ENCODE results near the gene CFAP97D1.

Gene CFAP97D1

DNA sequence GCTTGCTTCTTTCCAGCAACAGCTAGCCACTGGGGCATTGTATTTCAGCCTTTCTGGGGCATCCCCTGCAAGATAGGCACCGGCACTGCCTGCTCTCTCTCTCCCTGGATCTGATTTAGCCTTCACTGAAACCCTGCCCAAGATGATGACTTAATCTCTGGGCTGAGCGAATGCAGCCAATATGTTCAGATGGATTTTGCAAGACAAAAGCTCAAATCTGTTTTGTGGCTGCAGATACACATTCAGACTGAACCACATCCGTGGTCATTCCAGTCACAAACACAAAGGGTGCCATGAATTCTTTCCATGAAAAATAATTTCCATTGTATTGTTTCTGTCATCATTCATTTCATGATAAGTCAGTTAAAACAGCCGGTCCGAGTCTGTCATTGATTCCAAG, 45.9 kb upstream of the CFAP97D1 start:
- Histone ChIP-seq H3K4me3 (replicated peaks; ENCODE audit: insufficient read depth, low read length) (no peak overlapping the region), H3K27me3 (ENCODE audit: insufficient read depth, poor library complexity, severe bottlenecking) (no peaks in the 10 kb centered on the region), H3K27ac (replicated peaks) (no peak overlapping the region)
- DNase-seq (ENCODE audit: low read depth in 1 of 2, low spot score in 1 of 2) = no peak
- TF ChIP-seq POLR2AphosphoS5 (IDR thresholded peaks at IDR 0.05; ENCODE audit: low read depth) = no peak
- no peak for TF ChIP-seq GABPA (IDR thresholded peaks at IDR 0.05; ENCODE audit: low read depth)
- TF ChIP-seq, protein P1, sequence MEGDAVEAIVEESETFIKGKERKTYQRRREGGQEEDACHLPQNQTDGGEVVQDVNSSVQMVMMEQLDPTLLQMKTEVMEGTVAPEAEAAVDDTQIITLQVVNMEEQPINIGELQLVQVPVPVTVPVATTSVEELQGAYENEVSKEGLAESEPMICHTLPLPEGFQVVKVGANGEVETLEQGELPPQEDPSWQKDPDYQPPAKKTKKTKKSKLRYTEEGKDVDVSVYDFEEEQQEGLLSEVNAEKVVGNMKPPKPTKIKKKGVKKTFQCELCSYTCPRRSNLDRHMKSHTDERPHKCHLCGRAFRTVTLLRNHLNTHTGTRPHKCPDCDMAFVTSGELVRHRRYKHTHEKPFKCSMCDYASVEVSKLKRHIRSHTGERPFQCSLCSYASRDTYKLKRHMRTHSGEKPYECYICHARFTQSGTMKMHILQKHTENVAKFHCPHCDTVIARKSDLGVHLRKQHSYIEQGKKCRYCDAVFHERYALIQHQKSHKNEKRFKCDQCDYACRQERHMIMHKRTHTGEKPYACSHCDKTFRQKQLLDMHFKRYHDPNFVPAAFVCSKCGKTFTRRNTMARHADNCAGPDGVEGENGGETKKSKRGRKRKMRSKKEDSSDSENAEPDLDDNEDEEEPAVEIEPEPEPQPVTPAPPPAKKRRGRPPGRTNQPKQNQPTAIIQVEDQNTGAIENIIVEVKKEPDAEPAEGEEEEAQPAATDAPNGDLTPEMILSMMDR (IDR thresholded peaks at IDR 0.05; ENCODE audit: insufficient read depth, low read length) = no peak
- no peak for TF ChIP-seq SPI1 (IDR thresholded peaks at IDR 0.05; ENCODE audit: borderline replicate concordance, low read depth)
- TF ChIP-seq, protein P2, sequence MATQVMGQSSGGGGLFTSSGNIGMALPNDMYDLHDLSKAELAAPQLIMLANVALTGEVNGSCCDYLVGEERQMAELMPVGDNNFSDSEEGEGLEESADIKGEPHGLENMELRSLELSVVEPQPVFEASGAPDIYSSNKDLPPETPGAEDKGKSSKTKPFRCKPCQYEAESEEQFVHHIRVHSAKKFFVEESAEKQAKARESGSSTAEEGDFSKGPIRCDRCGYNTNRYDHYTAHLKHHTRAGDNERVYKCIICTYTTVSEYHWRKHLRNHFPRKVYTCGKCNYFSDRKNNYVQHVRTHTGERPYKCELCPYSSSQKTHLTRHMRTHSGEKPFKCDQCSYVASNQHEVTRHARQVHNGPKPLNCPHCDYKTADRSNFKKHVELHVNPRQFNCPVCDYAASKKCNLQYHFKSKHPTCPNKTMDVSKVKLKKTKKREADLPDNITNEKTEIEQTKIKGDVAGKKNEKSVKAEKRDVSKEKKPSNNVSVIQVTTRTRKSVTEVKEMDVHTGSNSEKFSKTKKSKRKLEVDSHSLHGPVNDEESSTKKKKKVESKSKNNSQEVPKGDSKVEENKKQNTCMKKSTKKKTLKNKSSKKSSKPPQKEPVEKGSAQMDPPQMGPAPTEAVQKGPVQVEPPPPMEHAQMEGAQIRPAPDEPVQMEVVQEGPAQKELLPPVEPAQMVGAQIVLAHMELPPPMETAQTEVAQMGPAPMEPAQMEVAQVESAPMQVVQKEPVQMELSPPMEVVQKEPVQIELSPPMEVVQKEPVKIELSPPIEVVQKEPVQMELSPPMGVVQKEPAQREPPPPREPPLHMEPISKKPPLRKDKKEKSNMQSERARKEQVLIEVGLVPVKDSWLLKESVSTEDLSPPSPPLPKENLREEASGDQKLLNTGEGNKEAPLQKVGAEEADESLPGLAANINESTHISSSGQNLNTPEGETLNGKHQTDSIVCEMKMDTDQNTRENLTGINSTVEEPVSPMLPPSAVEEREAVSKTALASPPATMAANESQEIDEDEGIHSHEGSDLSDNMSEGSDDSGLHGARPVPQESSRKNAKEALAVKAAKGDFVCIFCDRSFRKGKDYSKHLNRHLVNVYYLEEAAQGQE (IDR thresholded peaks at IDR 0.05; ENCODE audit: insufficient replicate concordance, low read depth) = no peak

DNA sequence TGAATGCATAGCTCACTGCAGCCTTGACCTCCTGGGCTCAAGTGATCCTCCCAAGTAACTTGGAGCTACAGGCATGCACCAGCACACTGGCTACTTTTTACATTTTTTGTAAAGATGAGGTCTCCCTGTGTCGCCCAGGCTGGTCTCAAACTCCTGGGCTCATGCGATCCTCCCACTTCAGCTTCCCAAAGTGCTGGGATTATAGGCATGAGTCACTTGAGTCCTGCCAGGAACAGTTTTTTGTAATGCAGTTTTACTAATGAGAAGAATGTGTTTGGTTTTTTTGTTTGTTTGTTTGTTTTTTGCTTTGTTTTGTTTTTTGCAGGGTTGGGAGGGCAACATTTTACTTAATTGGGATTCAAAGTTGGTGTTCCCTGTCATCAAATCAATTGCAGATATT, 43.8 kb upstream of the CFAP97D1 start:
- no peaks in the 10 kb centered on the region for H3K27me3 ChIP-seq (ENCODE audit: insufficient read depth, poor library complexity, severe bottlenecking)
- no peak overlapping the region for H3K27ac ChIP-seq (replicated peaks)
- TF ChIP-seq, protein P1 (IDR thresholded peaks at IDR 0.05; ENCODE audit: insufficient read depth, low read length) = no peak
- no peak for TF ChIP-seq GABPA (IDR thresholded peaks at IDR 0.05; ENCODE audit: low read depth)
- no peak for TF ChIP-seq POLR2AphosphoS5 (IDR thresholded peaks at IDR 0.05; ENCODE audit: low read depth)
- TF ChIP-seq, protein P2 (IDR thresholded peaks at IDR 0.05; ENCODE audit: insufficient replicate concordance, low read depth) = no peak
- no peak for TF ChIP-seq SPI1 (IDR thresholded peaks at IDR 0.05; ENCODE audit: borderline replicate concordance, low read depth)
- no peak for DNase-seq (ENCODE audit: low read depth in 1 of 2, low spot score in 1 of 2)
- no peak overlapping the region for H3K4me3 ChIP-seq (replicated peaks; ENCODE audit: insufficient read depth, low read length)

DNA sequence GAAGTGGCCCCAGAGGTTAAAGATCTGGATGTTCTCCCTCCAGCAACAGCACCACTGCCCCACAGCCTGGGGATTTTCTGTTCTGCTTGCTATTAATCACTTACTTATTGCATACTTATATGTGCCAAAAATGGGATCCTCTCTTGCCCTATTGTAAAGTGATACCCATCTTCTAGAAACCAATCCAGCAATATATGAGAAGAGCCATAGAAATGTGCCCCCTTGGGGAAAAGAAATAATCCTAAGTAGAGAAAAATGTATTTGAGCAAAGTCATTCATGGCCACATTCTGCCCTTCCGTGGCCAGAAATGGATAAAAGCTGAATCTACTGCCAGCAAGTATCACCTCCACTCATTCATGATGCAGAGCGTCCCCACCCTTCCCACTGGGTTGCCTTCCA, 42.5 kb upstream of the CFAP97D1 start:
- H3K4me3 ChIP-seq (replicated peaks; ENCODE audit: insufficient read depth, low read length) = no peak overlapping the region
- no peak for TF ChIP-seq GABPA (IDR thresholded peaks at IDR 0.05; ENCODE audit: low read depth)
- TF ChIP-seq, protein P1 (IDR thresholded peaks at IDR 0.05; ENCODE audit: insufficient read depth, low read length) = no peak
- no peaks in the 10 kb centered on the region for H3K27me3 ChIP-seq (ENCODE audit: insufficient read depth, poor library complexity, severe bottlenecking)
- H3K27ac ChIP-seq (replicated peaks) = no peak overlapping the region
- no peak for DNase-seq (ENCODE audit: low read depth in 1 of 2, low spot score in 1 of 2)

- Histone ChIP-seq H3K27me3 (ENCODE audit: insufficient read depth, poor library complexity, severe bottlenecking) (peaks cover 3% of the 10 kb centered on the region), H3K27ac (replicated peaks) (no peak overlapping the region), H3K4me3 (replicated peaks; ENCODE audit: insufficient read depth, low read length) (no peak overlapping the region)
- no peak for DNase-seq (ENCODE audit: low read depth in 1 of 2, low spot score in 1 of 2)
- TF ChIP-seq, protein P1 (IDR thresholded peaks at IDR 0.05; ENCODE audit: insufficient read depth, low read length) = no peak
- TF ChIP-seq GABPA (IDR thresholded peaks at IDR 0.05; ENCODE audit: low read depth) (no peak), POLR2AphosphoS5 (IDR thresholded peaks at IDR 0.05; ENCODE audit: low read depth) (no peak), SPI1 (IDR thresholded peaks at IDR 0.05; ENCODE audit: borderline replicate concordance, low read depth) (no peak)
- TF ChIP-seq, protein P2 (IDR thresholded peaks at IDR 0.05; ENCODE audit: insufficient replicate concordance, low read depth) = no peak
Measured at GRCh38 chr17:43740541-43740940, 39.7 kb upstream of the CFAP97D1 start.

Measured in HL-60 (cell line).